Activated CD8-positive, alpha-beta memory T cell treated with anti-CD3 and anti-CD28 coated beads, Interleukin-2, amount 10 ng/mL, durations not matched to agents 7 days and 5 days (primary cell): ENCODE data around the gene SRRM2. TPM values are rescaled to one million over a fixed set of nuclear protein-coding genes. Genes with fewer than 3 reads are reported as not detected.

Source experiments
- ATAC-seq: fragments of 150-1000 bp; cut with Tn5 transposase; one replicate; pipeline ENCODE4 v1.10.0; 2021; ENCODE audit warnings: moderate library complexity
- CTCF ChIA-PET: fragments of 350-600 bp; sonication (Branson Sonifier 250); formaldehyde crosslinking; loops from one replicate; lab custom pipeline; 2021; ENCODE audit warnings: antibody characterized with exemption; lab: Charles Lee
- DNase-seq: peaks from one replicate; pipeline ENCODE4 v3.0.0-alpha.2; 2020
- H3K27ac Mint-ChIP-seq: one replicate; pipeline ENCODE4 v1.8.0; 2021; ENCODE audit warnings: mild to moderate bottlenecking, mixed read lengths
- H3K27me3 Mint-ChIP-seq: one replicate; pipeline ENCODE4 v1.8.0; 2021; ENCODE audit warnings: mixed read lengths
- H3K36me3 Mint-ChIP-seq: one replicate; pipeline ENCODE4 v1.8.0; 2021; ENCODE audit warnings: mild to moderate bottlenecking, mixed read lengths
- H3K4me1 Mint-ChIP-seq: one replicate; pipeline ENCODE4 v1.8.0; 2021; ENCODE audit warnings: mixed read lengths
- H3K4me3 Mint-ChIP-seq: one replicate; pipeline ENCODE4 v1.8.0; 2021; ENCODE audit warnings: mild to moderate bottlenecking, moderate library complexity, mixed read lengths
- H3K9me3 Mint-ChIP-seq: one replicate; pipeline ENCODE4 v1.8.0; 2022; ENCODE audit warnings: low read depth, mixed read lengths
- total RNA-seq, 2 experiments: library from RNA; stranded (reverse); gene quantifications; one replicate each; pipeline ENCODE4 v1.2.3, GENCODE V29; 2021

SRRM2 gene
- total RNA-seq, 2 experiments from 2014 or later: 631 to 651 TPM

- H3K9me3 Mint-ChIP-seq: no peaks in the 10 kb centered on the region
- no peak overlapping the region for H3K27ac Mint-ChIP-seq
- ATAC-seq (no peak), DNase-seq (no peak)
- H3K36me3 Mint-ChIP-seq: peaks cover 25% of the 10 kb centered on the region
- CTCF ChIA-PET: interaction anchor here (1.6 to 2.4 kb wide), 3 partner anchors 19 to 152 kb away, joined by 3 to 6 read pairs (median 5); no protein-coding TSS in a partner anchor
- H3K27me3 Mint-ChIP-seq: no peaks in the 10 kb centered on the region
- peaks cover 33% of the 10 kb centered on the region for H3K4me1 Mint-ChIP-seq
- H3K4me3 Mint-ChIP-seq: no peak overlapping the region
These were observed 21.9 kb downstream of the SRRM2 start for GRCh38 chr16:2774161-2774891.

GRCh38 chr16:2775131-2775716 lies 22.8 kb downstream of the SRRM2 start:
- Mint-ChIP-seq H3K4me3 (no peak overlapping the region), H3K27ac (peak overlapping the region; percentile 52), H3K36me3 (peaks cover 16% of the 10 kb centered on the region), H3K27me3 (no peaks in the 10 kb centered on the region), H3K9me3 (no peaks in the 10 kb centered on the region), H3K4me1 (peaks cover 24% of the 10 kb centered on the region)
- ATAC-seq (no peak), DNase-seq (no peak)
- CTCF ChIA-PET: interaction anchor here (1.5 to 2.4 kb wide), 5 partner anchors 20 to 151 kb away, joined by 3 to 7 read pairs (median 6); no protein-coding TSS in a partner anchor

GRCh38 chr16:2775765-2776499 lies 23.5 kb downstream of the SRRM2 start:
- no peak for DNase-seq
- H3K9me3 Mint-ChIP-seq: no peaks in the 10 kb centered on the region
- peaks cover 12% of the 10 kb centered on the region for H3K36me3 Mint-ChIP-seq
- H3K4me1 Mint-ChIP-seq: peaks cover 24% of the 10 kb centered on the region
- ATAC-seq: no peak
- H3K27me3 Mint-ChIP-seq: no peaks in the 10 kb centered on the region
- H3K27ac Mint-ChIP-seq: peak overlapping the region; percentile 81
- H3K4me3 Mint-ChIP-seq: peak overlapping the region; percentile 92
- CTCF ChIA-PET: interaction anchor here (1.5 to 2.4 kb wide), 3 partner anchors 22 to 151 kb away, joined by 6 to 7 read pairs (median 6); no protein-coding TSS in a partner anchor

GRCh38 chr16:2776500-2777139 lies 24.2 kb downstream of the SRRM2 start:
- CTCF ChIA-PET: interaction anchor here (1.5 to 2.4 kb wide), 3 partner anchors 23 to 150 kb away, joined by 6 to 7 read pairs (median 6); no protein-coding TSS in a partner anchor
- peak overlapping the region; percentile 92 for H3K4me3 Mint-ChIP-seq
- H3K4me1 Mint-ChIP-seq: peaks cover 24% of the 10 kb centered on the region
- no peaks in the 10 kb centered on the region for H3K9me3 Mint-ChIP-seq
- H3K27ac Mint-ChIP-seq: peak overlapping the region; percentile 81
- ATAC-seq: peak; percentile 46
- H3K27me3 Mint-ChIP-seq: no peaks in the 10 kb centered on the region
- peak; percentile 59 for DNase-seq
- H3K36me3 Mint-ChIP-seq: peaks cover 7% of the 10 kb centered on the region

- CTCF ChIA-PET: interaction anchor here (0.9 to 1.5 kb wide), 3 partner anchors 14 to 65 kb away, joined by 3 to 7 read pairs (median 3); partner anchors contain the start of gene SRRM2
- peak; percentile 92 for DNase-seq
- Mint-ChIP-seq H3K4me3 (peak within 1 kb of the TSS; percentile 92), H3K9me3 (no peaks in the 10 kb centered on the region), H3K36me3 (peaks cover 5% of the 10 kb centered on the region), H3K27me3 (no peaks in the 10 kb centered on the region), H3K27ac (peak within 1 kb of the TSS; percentile 97), H3K4me1 (peaks cover 24% of the 10 kb centered on the region)
- peak; percentile 95 for ATAC-seq
These were observed 24.9 kb downstream of the SRRM2 start, which contains the start of gene ELOB for GRCh38 chr16:2777231-2777902. TSS of gene ELOB (minus strand) at chr16:2777280. CDS start at chr16:2777239, 41 bp downstream.

- Mint-ChIP-seq H3K27me3 (no peaks in the 10 kb centered on the region), H3K4me1 (peaks cover 24% of the 10 kb centered on the region), H3K4me3 (peak overlapping the region; percentile 92), H3K9me3 (no peaks in the 10 kb centered on the region), H3K27ac (peak overlapping the region; percentile 97), H3K36me3 (no peaks in the 10 kb centered on the region)
- CTCF ChIA-PET: interaction anchor here (0.9 to 1.5 kb wide), 6 partner anchors 13 to 192 kb away, joined by 3 to 7 read pairs (median 3); partner anchors contain the start of gene SRRM2
- DNase-seq: peak; percentile 58
- ATAC-seq: peak; percentile 9
These were observed 25.6 kb downstream of the SRRM2 start for GRCh38 chr16:2777903-2778629.

- peak overlapping the region; percentile 97 for H3K27ac Mint-ChIP-seq
- H3K9me3 Mint-ChIP-seq: no peaks in the 10 kb centered on the region
- no peaks in the 10 kb centered on the region for H3K27me3 Mint-ChIP-seq
- DNase-seq (no peak), ATAC-seq (no peak)
- H3K36me3 Mint-ChIP-seq: no peaks in the 10 kb centered on the region
- CTCF ChIA-PET: interaction anchor here (0.9 to 1.5 kb wide), 6 partner anchors 13 to 191 kb away, joined by 3 to 7 read pairs (median 3); partner anchors contain the start of gene SRRM2
- H3K4me3 Mint-ChIP-seq: peak overlapping the region; percentile 92
- H3K4me1 Mint-ChIP-seq: peaks cover 24% of the 10 kb centered on the region
These were observed 26.2 kb downstream of the SRRM2 start for GRCh38 chr16:2778630-2778958.

- no peak overlapping the region for H3K4me3 Mint-ChIP-seq
- H3K36me3 Mint-ChIP-seq: no peaks in the 10 kb centered on the region
- peaks cover 24% of the 10 kb centered on the region for H3K4me1 Mint-ChIP-seq
- H3K9me3 Mint-ChIP-seq: no peaks in the 10 kb centered on the region
- DNase-seq (no peak), ATAC-seq (no peak)
- no peaks in the 10 kb centered on the region for H3K27me3 Mint-ChIP-seq
- peak overlapping the region; percentile 97 for H3K27ac Mint-ChIP-seq
- CTCF ChIA-PET: interaction anchor here (0.9 to 1.4 kb wide), 5 partner anchors 32 to 191 kb away, joined by 3 read pairs; no protein-coding TSS in a partner anchor
These were observed 26.9 kb downstream of the SRRM2 start for GRCh38 chr16:2779151-2779920.

GRCh38 chr16:2779978-2780898 lies 27.8 kb downstream of the SRRM2 start:
- DNase-seq (no peak), ATAC-seq (no peak)
- H3K27me3 Mint-ChIP-seq: peaks cover 2% of the 10 kb centered on the region
- H3K9me3 Mint-ChIP-seq: no peaks in the 10 kb centered on the region
- H3K27ac Mint-ChIP-seq: no peak overlapping the region
- no peak overlapping the region for H3K4me3 Mint-ChIP-seq
- no peaks in the 10 kb centered on the region for H3K36me3 Mint-ChIP-seq
- CTCF ChIA-PET: interaction anchor here (1.1 to 1.4 kb wide), 2 partner anchors 58 to 88 kb away, joined by 3 read pairs; no protein-coding TSS in a partner anchor
- peaks cover 24% of the 10 kb centered on the region for H3K4me1 Mint-ChIP-seq

GRCh38 chr16:2782583-2783351 lies 30.3 kb downstream of the SRRM2 start:
- Mint-ChIP-seq H3K27me3 (peaks cover 4% of the 10 kb centered on the region), H3K4me1 (peaks cover 18% of the 10 kb centered on the region), H3K4me3 (no peak overlapping the region), H3K36me3 (no peaks in the 10 kb centered on the region), H3K27ac (no peak overlapping the region), H3K9me3 (no peaks in the 10 kb centered on the region)
- ATAC-seq (no peak), DNase-seq (no peak)
- CTCF ChIA-PET: interaction anchor here (1.8 kb wide), 1 partner anchor 56 kb away, joined by 5 read pairs; no protein-coding TSS in a partner anchor
